Panc1 (cell line): ENCODE results near the gene SOX8. TPM values are rescaled to one million over a fixed set of nuclear protein-coding genes. Genes with fewer than 3 reads are reported as not detected.

Experiments used
- ATAC-seq: fragments of 200-7000 bp; cut with Tn5 transposase; 2 replicates; pipeline ENCODE4 v1.9.1; 2020; ENCODE audit warnings: mild to moderate bottlenecking, moderate library complexity
- BruUV-seq: library from RNA; stranded (reverse); fragments of 400-500 nt; replicated peaks from 2 replicates; lab custom pipeline; 2021; lab: Mats Ljungman, UMichigan
- CTCF ChIA-PET: fragments of 300-600 bp; sonication (Branson Sonifier 250); formaldehyde crosslinking; loops from one replicate; lab custom pipeline; 2022; ENCODE audit warnings: antibody characterized with exemption; lab: Charles Lee
- POLR2A ChIA-PET: fragments of 300-600 bp; sonication (Branson Sonifier 250); formaldehyde crosslinking; loops from one replicate; lab custom pipeline; 2022; ENCODE audit warnings: antibody characterized with exemption; lab: Charles Lee
- DNase-seq: peaks from one replicate; pipeline ENCODE4 v3.0.0-alpha.2; 2010; ENCODE audit warnings: low read depth, low spot score
- H3K27ac ChIP-seq: 2 replicates; pipeline ENCODE4 v1.5.1; 2011; ENCODE audit warnings: mild to moderate bottlenecking, low read length, inconsistent platforms
- H3K27me3 ChIP-seq: fragments of 200-500 bp; sonication (Bioruptor generic); 2 replicates; pipeline ENCODE4 v1.6.0; 2014; ENCODE audit warnings: low read length, inconsistent platforms; ENCODE audit not compliant: control insufficient read depth, insufficient read depth
- H3K36me3 ChIP-seq: fragments of 200-500 bp; sonication (Bioruptor generic); 2 replicates; pipeline ENCODE4 v1.5.1; 2014; ENCODE audit warnings: inconsistent platforms, mild to moderate bottlenecking, low read length, moderate library complexity; ENCODE audit not compliant: control insufficient read depth, insufficient read depth
- H3K4me1 ChIP-seq: 2 replicates; pipeline ENCODE4 v1.5.1; 2011; ENCODE audit warnings: inconsistent platforms, mild to moderate bottlenecking, low read length, moderate library complexity; ENCODE audit not compliant: control insufficient read depth, insufficient read depth
- H3K4me3 ChIP-seq, 2 experiments: 2 replicates each; pipeline ENCODE4 v1.5.1; 2011 to 2012; ENCODE audit warnings: low read depth in 2 of 2, low read length in 2 of 2, mild to moderate bottlenecking in 2 of 2, inconsistent platforms in 1 of 2, moderate library complexity in 1 of 2
- H3K9me3 ChIP-seq: fragments of 200-500 bp; sonication (Bioruptor generic); 2 replicates; pipeline ENCODE4 v1.5.1; 2014; ENCODE audit warnings: low read depth, mild to moderate bottlenecking, inconsistent platforms, low read length, moderate library complexity; ENCODE audit not compliant: control insufficient read depth, insufficient read depth
- POLR2AphosphoS5 ChIP-seq: IDR thresholded peaks from 2 replicates; pipeline ENCODE4 v1.6.1; 2012; ENCODE audit warnings: mild to moderate bottlenecking, low read depth, low read length, moderate library complexity
- SIN3A ChIP-seq: IDR thresholded peaks from 2 replicates; pipeline ENCODE4 v1.6.1; 2012; ENCODE audit warnings: low read depth, mild to moderate bottlenecking, low read length, moderate library complexity, borderline replicate concordance; ENCODE audit not compliant: insufficient read depth
- TCF7L2 ChIP-seq: IDR thresholded peaks from 2 replicates; pipeline ENCODE4 v1.6.1; 2011; ENCODE audit warnings: mild to moderate bottlenecking, low read depth, low read length, inconsistent platforms
- in situ Hi-C: cut with HindIII; loops from 2 replicates; pipeline ENCODE4 v1.10.0; 2016; ENCODE audit warnings: low sequenced_read_pairs, low pct_unique_long_range_greater_than_20kb
- intact Hi-C: fragments of 100-400 bp; cut with micrococcal nuclease; formaldehyde crosslinking; loops from one replicate; pipeline ENCODE4 v1.10.0; 2022; ENCODE audit not compliant: unreplicated experiment
- total RNA-seq: library from RNA; stranded (reverse); gene quantifications from one replicate; pipeline ENCODE4 v1.2.1, GENCODE V29; 2021; ENCODE audit not compliant: unreplicated experiment
- TF ChIP-seq, protein P1 (sequence below): fragments of 450-650 bp; IDR thresholded peaks from 2 replicates; pipeline ENCODE4 v1.5.1; 2017; ENCODE audit warnings: mild to moderate bottlenecking
- TF ChIP-seq, protein P2 (sequence below), 2 experiments: IDR thresholded peaks; 2 replicates each; pipeline ENCODE4 v1.6.1; 2011 to 2012; ENCODE audit warnings: low read depth in 2 of 2, control low read depth in 1 of 2, low read length in 1 of 2, mild to moderate bottlenecking in 1 of 2, moderate library complexity in 1 of 2; ENCODE audit not compliant: insufficient read depth in 1 of 2

SOX8 gene
- total RNA-seq, 1 experiment from 2014 or later, result 1.8 TPM

DNA sequence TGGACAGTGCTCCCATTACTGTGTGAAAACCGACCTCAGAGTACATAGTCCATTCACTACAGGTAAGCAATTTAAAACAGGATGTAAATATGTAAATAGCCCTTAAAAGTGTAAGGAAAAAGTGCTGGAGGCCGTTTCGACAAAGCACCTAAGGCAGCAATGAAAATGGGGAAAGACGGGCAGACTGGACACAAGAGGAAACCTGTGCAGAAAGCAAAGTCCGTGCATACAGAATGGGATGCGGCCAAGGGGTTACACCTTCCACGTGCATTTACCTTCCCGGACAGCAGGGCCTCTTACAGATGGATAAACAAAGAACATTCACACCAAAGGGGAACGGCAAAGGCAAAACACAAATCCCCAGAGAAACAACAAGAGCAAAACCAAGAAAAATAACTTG, 42.8 kb upstream of the SOX8 start:
- in situ Hi-C loops (loop anchor here (5.0 kb wide), 1 partner anchor 39 kb away; no protein-coding TSS in a partner anchor), intact Hi-C loops (no loop called here)
- no peak overlapping the region for H3K4me3 ChIP-seq
- no peaks in the 10 kb centered on the region for H3K27me3 ChIP-seq
- POLR2A ChIA-PET, result no interaction called here
- BruUV-seq, result no TSS peak
- CTCF ChIA-PET, result no interaction called here
- DNase-seq (no peak), ATAC-seq (no peak)
- peaks cover 10% of the 10 kb centered on the region; the same call in 1 of the 2 replicates for H3K9me3 ChIP-seq
- H3K4me1 ChIP-seq, result no peaks in the 10 kb centered on the region
- no peak for TF ChIP-seq POLR2AphosphoS5
- TF ChIP-seq, protein P1, sequence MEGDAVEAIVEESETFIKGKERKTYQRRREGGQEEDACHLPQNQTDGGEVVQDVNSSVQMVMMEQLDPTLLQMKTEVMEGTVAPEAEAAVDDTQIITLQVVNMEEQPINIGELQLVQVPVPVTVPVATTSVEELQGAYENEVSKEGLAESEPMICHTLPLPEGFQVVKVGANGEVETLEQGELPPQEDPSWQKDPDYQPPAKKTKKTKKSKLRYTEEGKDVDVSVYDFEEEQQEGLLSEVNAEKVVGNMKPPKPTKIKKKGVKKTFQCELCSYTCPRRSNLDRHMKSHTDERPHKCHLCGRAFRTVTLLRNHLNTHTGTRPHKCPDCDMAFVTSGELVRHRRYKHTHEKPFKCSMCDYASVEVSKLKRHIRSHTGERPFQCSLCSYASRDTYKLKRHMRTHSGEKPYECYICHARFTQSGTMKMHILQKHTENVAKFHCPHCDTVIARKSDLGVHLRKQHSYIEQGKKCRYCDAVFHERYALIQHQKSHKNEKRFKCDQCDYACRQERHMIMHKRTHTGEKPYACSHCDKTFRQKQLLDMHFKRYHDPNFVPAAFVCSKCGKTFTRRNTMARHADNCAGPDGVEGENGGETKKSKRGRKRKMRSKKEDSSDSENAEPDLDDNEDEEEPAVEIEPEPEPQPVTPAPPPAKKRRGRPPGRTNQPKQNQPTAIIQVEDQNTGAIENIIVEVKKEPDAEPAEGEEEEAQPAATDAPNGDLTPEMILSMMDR, result no peak
- TF ChIP-seq TCF7L2, result no peak
- TF ChIP-seq, protein P2, sequence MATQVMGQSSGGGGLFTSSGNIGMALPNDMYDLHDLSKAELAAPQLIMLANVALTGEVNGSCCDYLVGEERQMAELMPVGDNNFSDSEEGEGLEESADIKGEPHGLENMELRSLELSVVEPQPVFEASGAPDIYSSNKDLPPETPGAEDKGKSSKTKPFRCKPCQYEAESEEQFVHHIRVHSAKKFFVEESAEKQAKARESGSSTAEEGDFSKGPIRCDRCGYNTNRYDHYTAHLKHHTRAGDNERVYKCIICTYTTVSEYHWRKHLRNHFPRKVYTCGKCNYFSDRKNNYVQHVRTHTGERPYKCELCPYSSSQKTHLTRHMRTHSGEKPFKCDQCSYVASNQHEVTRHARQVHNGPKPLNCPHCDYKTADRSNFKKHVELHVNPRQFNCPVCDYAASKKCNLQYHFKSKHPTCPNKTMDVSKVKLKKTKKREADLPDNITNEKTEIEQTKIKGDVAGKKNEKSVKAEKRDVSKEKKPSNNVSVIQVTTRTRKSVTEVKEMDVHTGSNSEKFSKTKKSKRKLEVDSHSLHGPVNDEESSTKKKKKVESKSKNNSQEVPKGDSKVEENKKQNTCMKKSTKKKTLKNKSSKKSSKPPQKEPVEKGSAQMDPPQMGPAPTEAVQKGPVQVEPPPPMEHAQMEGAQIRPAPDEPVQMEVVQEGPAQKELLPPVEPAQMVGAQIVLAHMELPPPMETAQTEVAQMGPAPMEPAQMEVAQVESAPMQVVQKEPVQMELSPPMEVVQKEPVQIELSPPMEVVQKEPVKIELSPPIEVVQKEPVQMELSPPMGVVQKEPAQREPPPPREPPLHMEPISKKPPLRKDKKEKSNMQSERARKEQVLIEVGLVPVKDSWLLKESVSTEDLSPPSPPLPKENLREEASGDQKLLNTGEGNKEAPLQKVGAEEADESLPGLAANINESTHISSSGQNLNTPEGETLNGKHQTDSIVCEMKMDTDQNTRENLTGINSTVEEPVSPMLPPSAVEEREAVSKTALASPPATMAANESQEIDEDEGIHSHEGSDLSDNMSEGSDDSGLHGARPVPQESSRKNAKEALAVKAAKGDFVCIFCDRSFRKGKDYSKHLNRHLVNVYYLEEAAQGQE (IDR thresholded peaks at IDR 0.05; ENCODE audit: insufficient read depth in 1 of 2, low read depth in 2 of 2, low read length in 1 of 2), result no peak
- no peak for TF ChIP-seq SIN3A
- H3K27ac ChIP-seq, result no peak overlapping the region
- H3K36me3 ChIP-seq, result no peaks in the 10 kb centered on the region

DNA sequence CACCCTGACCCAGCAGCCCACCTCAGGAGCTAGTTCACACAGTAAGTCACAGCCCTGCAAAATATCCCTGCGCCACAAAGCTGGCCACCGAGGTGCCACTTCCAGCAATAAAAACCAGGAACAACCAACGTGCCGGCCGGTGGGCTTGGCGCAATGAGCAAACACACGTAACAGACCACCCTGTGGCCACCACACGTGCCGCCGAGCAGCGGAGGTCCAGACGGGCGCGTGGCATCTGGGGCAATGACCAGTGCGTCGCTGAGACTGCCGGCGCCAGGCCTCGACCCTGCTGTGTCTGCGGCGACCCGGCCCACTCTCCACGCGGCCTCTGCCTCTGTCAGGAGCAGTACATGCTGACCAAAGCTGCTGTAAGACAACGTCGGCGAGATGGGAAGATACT, 42.3 kb upstream of the SOX8 start:
- BruUV-seq, result no TSS peak
- no peak for DNase-seq
- POLR2A ChIA-PET, result no interaction called here
- ATAC-seq, result no peak
- no peak for TF ChIP-seq TCF7L2
- no peak for TF ChIP-seq POLR2AphosphoS5
- TF ChIP-seq SIN3A, result no peak
- TF ChIP-seq, protein P2 (IDR thresholded peaks at IDR 0.05; ENCODE audit: insufficient read depth in 1 of 2, low read depth in 2 of 2, low read length in 1 of 2), result no peak
- TF ChIP-seq, protein P1, result no peak
- H3K27me3 ChIP-seq, result no peaks in the 10 kb centered on the region
- no peak overlapping the region for H3K4me3 ChIP-seq
- CTCF ChIA-PET, result no interaction called here
- peaks cover 10% of the 10 kb centered on the region; the same call in 1 of the 2 replicates for H3K9me3 ChIP-seq
- H3K36me3 ChIP-seq, result no peaks in the 10 kb centered on the region
- in situ Hi-C loops, result loop anchor here (5.0 kb wide), 1 partner anchor 38 kb away; no protein-coding TSS in a partner anchor
- H3K27ac ChIP-seq, result no peak overlapping the region
- H3K4me1 ChIP-seq, result no peaks in the 10 kb centered on the region
- intact Hi-C loops, result no loop called here
